GM19455 (cell line): ENCODE data around the gene LRMDA.
"Not testable (repeated sequence)": the region's sequence is repeated elsewhere in the genome, so short reads cannot be mapped to it uniquely, and the experiment has no call there.

Experiments
- ATAC-seq: cut with Tn5 transposase; IDR thresholded peaks from one replicate; pipeline ENCODE4 v1.9.1; 2021; ENCODE audit not compliant: unreplicated experiment

LRMDA gene

GRCh38 chr10:75730847-75731246 is 299.4 kb downstream of the LRMDA start:
- ATAC-seq = no peak

GRCh38 chr10:75733135-75733890 is 301.9 kb downstream of the LRMDA start:
- ATAC-seq = no peak

- ATAC-seq = no peak
Observed at GRCh38 chr10:75736151-75736640, 304.8 kb downstream of the LRMDA start.

GRCh38 chr10:75736889-75737579 is 305.6 kb downstream of the LRMDA start:
- ATAC-seq = no peak

- no peak for ATAC-seq
Observed at GRCh38 chr10:75737580-75737949, 306.1 kb downstream of the LRMDA start.

- ATAC-seq = no peak
Observed at GRCh38 chr10:75738924-75739323, 307.5 kb downstream of the LRMDA start.

GRCh38 chr10:75739414-75740143 is 308.2 kb downstream of the LRMDA start:
- no peak for ATAC-seq

- ATAC-seq = no peak
Observed at GRCh38 chr10:75740541-75740940, 309.1 kb downstream of the LRMDA start.

- no peak for ATAC-seq
Observed at GRCh38 chr10:75742355-75742754, 310.9 kb downstream of the LRMDA start.

- ATAC-seq = no peak
Observed at GRCh38 chr10:75743291-75743778, 311.9 kb downstream of the LRMDA start.

GRCh38 chr10:75744261-75744660 is 312.8 kb downstream of the LRMDA start:
- no peak for ATAC-seq

GRCh38 chr10:75746356-75746755 is 314.9 kb downstream of the LRMDA start:
- no peak for ATAC-seq

GRCh38 chr10:75750093-75750875 is 318.9 kb downstream of the LRMDA start:
- ATAC-seq = not testable (repeated sequence)

GRCh38 chr10:75751232-75751631 is 319.8 kb downstream of the LRMDA start:
- ATAC-seq = no peak

- no peak for ATAC-seq
Observed at GRCh38 chr10:75753621-75754020, 322.2 kb downstream of the LRMDA start.

- no peak for ATAC-seq
Observed at GRCh38 chr10:75754096-75754831, 322.8 kb downstream of the LRMDA start.

GRCh38 chr10:75755528-75755927 is 324.1 kb downstream of the LRMDA start:
- no peak for ATAC-seq

- no peak for ATAC-seq
Observed at GRCh38 chr10:75761289-75761688, 329.9 kb downstream of the LRMDA start.

- no peak for ATAC-seq
Observed at GRCh38 chr10:75762431-75762802, 331.0 kb downstream of the LRMDA start.

GRCh38 chr10:75763652-75764051 is 332.2 kb downstream of the LRMDA start:
- no peak for ATAC-seq
